GM18909 (cell line): ENCODE results near the gene LSM2.
"Not testable (repeated sequence)": the region's sequence is repeated elsewhere in the genome, so short reads cannot be mapped to it uniquely, and the experiment has no call there.

Experiments used
- ATAC-seq: cut with Tn5 transposase; IDR thresholded peaks from one replicate; pipeline ENCODE4 v1.9.1; 2021; ENCODE audit warnings: mild to moderate bottlenecking; ENCODE audit not compliant: unreplicated experiment, poor library complexity

Gene LSM2

DNA sequence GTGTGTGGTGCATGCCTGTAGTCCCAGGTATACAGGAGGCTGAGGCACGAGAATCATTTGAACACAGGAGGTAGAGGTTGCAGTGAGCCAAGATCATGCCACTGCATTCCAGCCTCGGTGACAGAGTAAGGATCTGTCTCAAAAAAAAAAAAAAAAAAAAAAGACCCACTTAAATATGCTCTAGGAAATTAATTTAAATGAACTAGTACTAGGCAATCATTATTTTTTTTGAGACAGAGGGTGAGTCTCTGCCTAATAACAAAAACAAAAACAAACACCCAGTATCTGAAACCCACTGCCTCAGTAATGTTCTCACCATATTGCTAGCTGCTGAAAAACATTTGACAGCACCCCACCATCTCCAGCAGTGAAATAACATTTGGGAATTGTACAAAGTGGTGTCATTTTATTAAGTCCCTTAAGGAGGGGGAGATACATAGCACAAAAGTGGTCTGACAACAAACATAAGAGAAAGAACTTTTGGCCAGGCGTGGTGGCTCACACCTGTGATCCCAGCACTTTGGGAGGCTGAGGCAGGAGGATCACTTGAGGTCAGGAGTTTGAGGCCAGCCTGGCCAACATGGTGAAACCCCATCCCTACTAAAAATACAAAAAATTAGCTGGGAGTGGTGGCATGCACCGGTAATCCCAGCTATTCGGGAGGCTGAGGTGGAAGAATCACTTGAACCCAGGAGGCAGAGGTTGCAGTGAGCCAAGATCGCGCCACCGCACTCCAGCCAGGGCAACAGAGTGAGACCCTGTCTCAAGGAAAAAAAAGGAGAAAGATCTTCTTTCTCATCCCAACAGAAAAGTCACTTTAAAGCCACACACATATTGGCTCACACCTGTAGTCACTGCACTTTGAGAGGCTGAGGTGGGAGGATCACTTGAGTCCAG is 5.5 kb downstream of the LSM2 start:
- not testable (repeated sequence) for ATAC-seq

DNA sequence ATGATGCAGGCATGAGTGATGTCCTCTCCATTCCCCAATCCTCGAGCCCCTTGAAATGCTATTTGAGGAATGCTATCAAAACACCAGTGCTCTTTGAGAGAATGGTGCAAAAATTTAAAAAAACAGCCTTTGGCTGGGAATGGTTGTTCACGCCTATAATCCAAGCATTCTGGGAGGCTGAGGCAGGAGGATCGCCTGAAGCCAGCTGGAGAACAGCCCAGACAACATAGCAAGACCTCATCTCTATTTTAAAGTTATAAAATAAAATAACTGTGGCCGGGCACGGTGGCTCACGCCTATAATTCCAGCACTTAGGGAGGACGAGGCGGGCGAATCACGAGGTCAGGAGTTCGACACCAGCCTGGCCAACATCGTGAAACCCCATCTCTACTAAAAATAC is 7.0 kb downstream of the LSM2 start:
- ATAC-seq, result no peak

DNA sequence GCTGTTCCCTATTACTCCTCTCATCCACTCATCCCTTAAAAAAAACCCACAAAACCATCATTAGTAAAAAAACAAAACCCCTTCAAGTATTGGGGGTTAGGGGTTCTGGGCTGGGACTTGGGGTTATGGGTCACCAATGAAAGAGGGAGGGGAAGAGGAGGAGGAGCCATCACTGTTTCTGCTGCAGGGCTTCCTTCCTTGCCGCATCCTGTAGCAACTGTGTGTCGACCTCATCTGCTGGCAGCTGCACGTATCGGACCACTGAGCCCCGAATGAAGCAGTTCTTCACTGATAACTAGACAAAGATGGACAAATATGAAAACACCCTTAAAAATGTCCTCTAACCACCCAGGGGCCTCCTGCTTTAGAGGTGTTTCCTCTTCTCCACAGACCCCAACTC is 9.2 kb downstream of the LSM2 start:
- ATAC-seq, result no peak

DNA sequence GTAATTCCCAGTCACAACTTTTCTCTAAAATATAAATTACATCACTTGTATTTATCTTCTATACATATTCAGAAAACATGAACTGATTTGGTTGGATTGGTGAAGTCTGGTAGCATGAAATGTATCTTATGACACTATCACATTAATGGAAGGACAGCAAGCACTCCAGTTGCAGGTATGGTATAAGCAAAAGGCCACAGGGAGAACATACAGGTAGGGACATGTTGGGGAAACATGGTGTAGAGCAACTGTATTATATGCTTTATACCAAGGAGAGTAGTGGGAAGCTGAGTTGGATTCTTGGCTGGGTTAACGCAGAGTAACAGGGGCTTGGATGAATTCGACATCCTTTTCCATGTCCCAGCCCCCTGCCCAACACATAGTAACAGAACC is 9.8 kb downstream of the LSM2 start:
- no peak for ATAC-seq

DNA sequence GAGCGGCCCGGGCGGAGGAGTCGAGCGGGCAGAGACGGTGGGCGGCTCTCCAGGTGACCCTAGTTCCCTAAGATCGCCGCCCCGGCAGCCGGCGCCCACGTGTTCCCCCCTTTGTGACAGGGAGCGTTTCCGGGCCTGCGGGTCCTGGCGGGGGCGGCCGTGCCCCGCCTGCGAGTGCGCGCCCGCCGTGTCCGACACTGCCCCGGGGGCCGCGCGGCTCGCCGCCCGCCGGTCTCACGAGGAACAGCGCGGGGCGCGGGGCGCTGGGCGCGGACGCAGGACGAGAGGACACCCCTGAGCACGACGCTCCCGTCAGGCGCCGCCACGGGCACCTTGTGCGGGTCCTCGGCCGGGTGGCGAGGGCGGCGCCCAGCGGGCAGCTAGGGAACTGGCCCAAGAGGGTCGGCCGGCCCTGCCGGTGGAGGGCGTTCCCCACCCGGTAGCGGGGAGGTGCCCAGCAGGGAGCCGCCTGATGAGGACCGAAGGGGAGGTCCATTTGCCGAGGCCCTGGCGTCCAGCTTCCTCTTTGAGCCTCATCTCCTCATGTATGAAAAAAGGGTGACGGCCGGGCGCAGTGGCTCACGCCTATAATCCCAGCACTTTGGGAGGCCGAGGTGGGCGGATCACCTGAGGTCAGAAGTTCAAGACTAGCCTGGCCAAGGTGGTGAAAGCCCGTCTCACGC is 11.0 kb downstream of the LSM2 start, which contains the start of gene VARS1:
Gene VARS1, minus strand, starts transcription at position 137 of the 683 bp plus-strand sequence. CDS start 535 bp downstream, outside the sequence.
- peak; percentile 74 for ATAC-seq

DNA sequence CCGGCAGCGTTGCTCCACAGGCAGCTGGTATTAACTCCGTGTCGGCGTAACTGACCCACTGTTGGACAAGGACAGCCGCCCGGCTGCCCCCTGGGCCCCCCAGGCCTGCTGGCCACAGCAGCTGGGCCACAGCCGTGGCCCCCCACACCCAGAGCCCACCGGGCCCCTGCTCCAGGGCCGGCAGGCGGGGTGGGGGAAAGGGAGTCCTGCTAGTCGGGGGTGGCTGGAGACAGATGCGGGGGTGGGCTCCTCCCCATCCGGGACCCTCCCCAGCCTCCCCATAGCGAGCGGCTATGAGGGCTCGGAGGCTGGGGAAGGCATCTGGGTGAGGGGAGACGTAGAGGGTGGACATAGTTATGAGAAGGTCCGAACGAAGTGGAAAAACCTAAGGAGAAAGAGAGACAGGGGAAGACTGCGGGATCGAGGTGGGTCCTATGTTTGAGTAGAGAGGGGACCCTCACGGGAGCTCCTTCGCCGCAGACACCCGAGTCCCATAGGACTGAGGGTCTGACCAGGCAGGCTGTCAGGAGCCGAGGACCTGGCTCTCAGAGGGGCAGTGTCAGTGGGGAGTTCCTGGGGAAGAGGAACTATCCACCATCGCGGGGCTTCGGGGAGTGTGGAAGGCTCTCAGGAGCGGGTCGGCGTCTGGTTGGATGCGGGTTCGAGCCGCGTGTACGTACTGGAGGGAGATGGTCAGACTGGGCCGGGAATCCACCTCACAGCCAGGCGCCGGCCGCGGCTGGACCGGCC is 11.7 kb downstream of the LSM2 start:
- ATAC-seq, result peak; percentile 18

DNA sequence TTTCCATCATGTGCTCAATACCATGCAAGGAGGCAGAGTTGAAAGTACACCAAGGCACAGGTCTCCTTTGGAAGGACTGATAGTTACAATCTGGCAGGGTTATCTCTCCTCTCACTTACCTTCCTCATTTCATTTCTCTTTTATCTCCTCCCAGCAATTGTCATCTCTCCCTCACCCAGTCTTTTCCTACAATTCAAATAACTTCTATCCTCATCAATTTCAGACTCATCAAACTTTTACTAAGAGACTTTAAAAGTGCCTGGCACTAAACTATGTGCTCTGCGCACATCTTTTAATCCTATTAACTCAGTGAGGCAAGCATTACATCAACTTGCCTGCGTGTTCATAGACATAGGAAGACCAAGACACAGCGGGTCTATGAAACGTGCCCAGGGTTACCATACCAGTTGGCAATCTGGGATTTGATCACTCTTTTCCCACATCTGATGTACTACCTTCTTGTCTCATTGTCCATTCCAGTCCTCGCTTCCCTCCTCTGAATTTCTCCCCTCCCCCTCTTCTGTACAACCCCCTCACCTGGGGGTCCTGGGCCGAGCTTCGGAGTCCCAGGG is 12.4 kb downstream of the LSM2 start:
- no peak for ATAC-seq

DNA sequence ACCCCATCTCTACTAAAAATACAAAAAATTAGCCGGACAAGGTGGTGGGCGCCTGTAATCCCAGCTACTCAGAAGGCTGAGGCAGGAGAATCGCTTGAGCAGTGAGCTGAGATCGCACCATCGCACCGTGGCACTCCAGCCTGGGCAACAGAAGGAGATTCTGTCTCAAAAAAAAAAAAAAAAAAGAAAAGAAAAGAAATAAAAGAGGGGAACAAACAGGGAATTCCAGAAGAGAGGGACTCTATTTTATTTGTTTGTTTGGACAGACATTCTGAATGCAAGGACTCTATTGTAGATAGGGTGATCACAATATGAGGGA is 12.9 kb downstream of the LSM2 start:
- not testable (repeated sequence) for ATAC-seq

DNA sequence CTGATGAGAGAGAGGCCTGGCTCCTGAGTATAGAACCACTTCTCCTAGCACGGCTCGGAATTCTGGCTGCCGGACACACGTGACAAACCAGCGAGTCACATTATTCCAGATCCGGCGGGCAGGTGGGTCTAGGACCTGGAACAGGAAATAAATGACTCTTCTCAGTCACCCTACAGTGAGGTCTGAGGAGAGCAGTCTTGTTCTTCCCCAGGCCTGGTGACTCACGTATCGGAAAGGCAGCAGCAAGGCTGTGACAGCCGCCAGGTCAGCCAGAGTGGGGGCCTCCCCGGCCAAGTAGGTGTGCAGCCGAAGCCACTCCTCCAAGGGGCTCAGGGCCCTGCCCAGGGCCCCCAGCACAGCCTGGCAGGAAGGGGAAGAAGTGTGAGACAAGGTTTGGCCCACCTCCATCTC is 14.0 kb downstream of the LSM2 start:
- ATAC-seq, result no peak

DNA sequence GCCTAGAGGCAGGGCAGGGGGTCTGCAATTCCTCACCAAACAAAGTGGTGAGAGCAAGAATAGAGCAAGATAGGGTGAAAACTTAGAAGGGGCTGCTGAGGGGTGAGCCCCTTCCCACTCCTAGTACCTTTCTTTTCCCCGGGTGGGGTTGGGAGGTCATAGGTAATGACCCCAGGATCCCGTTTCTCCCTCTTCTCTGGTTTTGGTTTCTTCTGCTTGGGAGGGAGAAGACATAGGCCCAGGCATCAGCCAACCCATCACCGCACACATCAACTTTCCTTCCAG is 14.7 kb downstream of the LSM2 start:
- ATAC-seq, result no peak

DNA sequence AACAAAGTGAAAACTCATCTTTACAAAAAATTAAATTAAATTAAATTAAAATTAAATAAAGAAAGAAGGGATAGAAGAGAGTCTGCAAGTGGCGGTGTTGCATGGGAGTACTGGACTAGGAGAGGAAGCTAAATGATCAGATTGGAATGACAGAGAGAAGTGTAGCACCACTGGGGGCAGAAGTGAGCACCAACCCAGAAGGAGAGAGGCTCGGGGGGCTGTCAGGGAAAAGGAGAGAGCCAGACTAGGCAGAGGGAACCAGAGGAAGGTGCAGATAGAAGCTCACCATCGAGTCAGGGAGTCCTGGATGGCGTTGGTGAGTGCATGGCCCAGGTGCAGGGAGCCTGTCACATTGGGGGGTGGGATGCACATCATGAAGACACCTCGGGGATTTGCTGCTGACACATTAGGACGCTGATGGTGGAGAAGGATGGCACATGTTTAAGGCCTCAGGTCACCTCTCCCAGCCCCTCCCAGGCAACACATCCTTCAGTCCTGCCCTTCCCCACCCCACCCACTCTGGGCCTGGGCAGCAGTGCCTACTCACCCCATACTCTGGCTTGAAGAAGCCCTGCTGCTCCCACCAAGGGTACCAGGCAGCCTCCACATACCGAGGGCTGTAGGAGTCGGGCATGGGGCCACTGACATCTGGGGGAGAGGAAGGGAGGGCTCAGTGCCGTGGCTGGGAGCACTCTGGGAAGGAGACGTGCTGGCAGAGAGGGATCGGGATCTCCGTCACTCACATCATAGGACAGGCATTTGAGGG is 15.3 kb downstream of the LSM2 start:
- ATAC-seq, result no peak

DNA sequence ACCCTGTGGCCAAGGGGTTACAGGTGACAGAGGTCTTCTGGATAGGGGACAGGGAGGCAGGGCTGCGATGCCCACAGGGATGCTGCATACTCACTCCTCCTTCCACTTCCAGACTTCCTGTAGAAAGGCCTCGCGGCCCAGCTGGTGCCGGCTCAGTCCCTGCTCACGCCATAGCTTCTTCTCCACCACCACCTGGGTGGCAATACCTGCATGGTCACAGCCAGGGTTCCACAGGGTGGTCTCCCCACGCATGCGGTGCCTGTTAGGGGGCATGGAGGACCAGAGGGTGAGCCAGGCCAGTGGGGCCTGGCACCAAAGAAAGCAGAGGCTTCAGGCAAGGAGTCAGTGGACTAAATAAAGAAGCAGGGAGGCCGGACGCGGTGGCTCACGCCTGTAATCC is 21.3 kb downstream of the LSM2 start:
- ATAC-seq, result no peak

DNA sequence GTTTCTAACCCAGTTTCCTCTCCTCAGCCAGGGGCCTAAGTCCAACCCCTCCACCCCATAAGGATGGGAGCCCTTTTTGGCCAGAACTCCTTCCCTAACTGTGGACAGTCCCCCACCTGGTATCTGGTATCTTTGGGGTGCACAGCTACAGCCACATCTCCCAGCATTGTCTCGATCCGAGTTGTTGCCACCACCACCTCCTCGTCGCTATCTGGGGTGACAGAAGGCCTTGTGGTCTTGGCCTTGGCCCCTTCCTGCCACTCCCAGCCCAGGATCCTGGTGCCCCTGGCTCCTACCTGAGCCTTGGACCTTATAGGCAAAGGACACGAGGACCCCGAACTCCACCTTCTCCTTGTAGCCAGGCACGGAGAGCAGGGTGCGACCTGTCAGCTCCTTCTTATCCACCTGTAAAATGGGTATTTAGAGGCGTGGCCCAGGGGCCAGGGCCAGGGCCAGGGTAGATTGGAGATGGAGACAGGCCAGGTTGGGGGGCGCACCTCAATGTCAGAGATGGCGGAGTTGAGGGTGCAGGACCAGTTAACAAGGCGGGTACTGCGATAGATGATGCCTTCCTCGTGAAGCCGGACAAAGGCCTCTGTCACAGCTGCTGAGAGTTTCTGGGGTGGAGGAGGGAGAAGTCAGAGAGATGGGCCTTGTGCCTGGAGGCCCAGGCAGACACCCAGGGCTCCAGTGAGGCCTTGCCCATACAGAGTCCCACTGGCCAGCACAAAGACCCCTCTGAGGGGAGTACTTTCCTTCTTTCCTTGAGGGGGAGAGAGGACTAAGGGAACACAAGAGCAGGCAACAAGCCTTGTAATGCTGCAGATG is 22.5 kb downstream of the LSM2 start:
- no peak for ATAC-seq

DNA sequence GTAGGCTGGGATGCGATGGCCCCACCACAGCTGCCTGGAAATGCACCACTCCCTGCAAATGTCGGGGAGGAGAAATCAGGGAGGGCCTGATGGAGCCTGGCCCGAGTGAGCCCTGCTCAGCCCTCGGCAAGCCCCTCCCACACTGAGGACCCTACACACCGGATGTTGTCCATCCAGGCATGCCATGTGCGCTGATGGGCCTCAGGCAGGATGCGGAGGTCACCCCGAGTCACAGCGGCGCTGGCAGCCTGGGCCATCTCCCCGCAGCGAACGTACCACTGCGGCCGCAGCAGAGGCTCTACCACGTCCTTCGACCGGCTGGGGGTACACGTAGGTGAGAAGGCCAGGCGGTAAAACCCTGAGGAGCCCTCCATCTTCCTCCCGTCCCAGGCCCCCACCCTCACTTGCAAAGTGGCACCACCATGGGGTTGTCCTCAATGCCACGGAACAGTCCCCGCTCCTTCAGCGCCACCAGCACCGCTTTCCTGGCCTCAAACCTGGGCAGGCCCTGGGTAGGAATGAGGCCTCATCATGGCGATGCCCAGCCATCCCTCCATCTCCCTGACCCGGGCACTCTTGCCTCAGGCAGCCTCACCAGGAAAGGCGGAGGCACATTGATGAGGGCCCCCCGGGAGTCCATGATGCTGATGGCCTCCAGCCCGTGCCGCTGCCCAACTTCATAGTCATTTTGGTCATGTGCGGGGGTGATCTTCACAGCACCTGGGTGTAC is 24.5 kb downstream of the LSM2 start:
- no peak for ATAC-seq

DNA sequence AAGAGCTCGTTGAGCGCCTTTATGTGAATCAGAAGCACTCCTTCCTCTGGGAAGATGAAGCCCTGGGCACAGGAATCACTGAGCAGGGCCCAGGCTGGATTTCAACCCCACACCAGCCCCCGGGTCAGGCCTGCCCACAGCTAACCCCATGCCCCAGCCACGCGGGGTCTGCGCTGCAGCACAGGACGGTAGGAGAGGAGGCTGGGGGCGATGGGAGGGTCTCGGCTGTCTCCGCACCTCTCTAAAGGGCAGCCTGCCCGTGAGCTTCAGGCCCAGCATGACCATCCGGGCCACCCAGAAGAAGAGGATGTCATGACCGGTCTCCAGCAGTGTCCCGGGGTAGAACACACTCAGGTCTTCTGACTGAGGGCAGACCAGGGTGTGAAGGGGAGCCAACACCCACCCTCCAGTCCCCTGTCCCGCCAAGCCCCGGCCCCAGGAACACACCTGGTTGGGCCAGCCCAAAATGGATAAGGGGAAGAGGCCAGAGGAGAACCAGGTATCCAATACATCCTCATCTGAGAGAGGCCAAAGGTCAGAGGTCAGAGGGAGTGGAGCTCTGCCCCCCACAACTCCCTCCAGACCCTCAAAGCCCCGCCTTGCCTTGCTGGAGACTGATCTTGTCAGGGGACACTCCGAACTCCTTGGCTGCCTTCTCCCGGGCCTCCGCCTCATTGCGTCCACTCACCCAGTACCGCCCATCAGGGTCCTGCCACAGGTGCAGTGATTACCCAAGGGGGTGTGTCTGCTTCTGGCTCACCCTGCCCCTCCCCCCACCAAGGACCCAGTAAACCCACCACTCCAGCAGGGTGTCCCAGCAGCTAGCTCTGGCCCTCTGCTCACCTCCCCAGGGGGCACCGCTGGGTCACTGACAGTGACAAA is 25.3 kb downstream of the LSM2 start:
- ATAC-seq, result no peak

DNA sequence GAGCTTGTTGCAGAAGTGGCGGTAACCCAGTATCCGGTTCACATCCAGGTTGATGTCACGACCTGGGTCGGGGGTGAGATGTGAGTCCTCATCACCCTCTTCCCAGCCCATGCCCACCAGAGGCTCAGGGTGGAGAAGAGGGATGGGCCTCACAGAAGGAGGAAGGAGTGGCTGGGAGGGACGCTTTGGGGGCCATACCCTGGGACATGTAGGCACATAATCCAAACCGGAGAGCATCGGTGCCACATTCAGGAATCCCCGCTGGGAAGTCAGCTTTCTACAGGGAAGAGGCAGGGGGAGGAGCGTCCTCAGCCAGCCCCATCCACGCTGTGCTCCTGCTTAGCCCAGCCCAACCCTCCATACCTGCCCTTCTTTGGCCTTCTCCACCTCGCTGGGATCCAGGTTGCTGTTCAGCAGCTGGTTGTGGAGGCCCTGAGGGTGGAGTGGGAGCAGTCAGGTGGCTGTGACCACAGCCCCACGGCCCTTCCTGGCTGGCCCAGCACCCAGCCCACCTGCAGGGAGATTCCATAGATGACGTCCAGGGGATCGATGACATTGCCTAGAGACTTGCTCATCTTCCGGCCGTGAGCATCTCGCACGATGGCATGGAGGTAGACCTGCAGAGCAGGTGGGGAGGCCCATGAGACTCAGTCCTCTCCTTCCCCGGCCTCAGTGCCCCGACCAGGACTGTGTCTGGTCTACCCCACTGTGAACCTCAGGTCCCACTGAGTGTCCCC is 26.1 kb downstream of the LSM2 start:
- ATAC-seq, result no peak

DNA sequence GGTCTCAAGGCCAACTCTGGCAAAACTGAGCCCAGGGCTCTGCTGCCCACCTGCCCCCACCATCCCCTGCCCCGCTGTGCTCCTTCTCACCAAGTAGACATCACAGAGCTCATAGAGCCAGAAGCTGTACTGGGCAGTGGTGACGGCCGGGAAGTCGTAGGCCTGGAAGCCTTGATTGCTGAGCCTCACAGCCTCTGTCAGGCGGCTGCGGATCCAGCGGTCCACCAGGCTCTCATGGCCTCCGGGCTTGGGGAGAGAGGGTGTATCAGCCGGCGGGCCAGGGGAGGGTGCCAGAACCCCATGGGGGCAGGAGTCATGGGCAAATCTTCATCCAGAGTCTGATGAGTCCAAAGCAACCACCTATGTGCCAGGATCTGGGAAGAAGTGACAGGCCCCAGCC is 26.9 kb downstream of the LSM2 start:
- ATAC-seq, result no peak
